ENCODE results near the gene EVPL. TPM values are rescaled to one million over a fixed set of nuclear protein-coding genes. Genes with fewer than 3 reads are reported as not detected.

Gene EVPL
- total RNA-seq, 1 experiment from 2014 or later, result 58.0 TPM

GRCh38 chr17:75994802-75995370 is 32.2 kb downstream of the EVPL start:
- no peaks in the 10 kb centered on the region for H3K27me3 ChIP-seq (ENCODE audit: insufficient read depth, low read length)
- H3K9ac ChIP-seq (ENCODE audit: low read length), result no peak overlapping the region
- H3K9me2 ChIP-seq (ENCODE audit: insufficient read depth), result no peaks in the 10 kb centered on the region
- RAD21 ChIA-PET (ENCODE audit: low non-redundant PET in 1 of 2, low total read pairs in 2 of 2, uncharacterized antibody in 2 of 2, unreplicated experiment in 2 of 2), result no interaction called here
- ATAC-seq (no peak), DNase-seq (ENCODE audit: low read depth, low spot score) (no peak)
- no peak overlapping the region for H3K4me2 ChIP-seq (ENCODE audit: low read length)
- CTCF ChIA-PET, result interaction anchor here (1.3 to 2.5 kb wide), 3 partner anchors 11 to 90 kb away, joined by 3 to 7 read pairs (median 5); partner anchors contain the start of gene MRPL38
- no peaks in the 10 kb centered on the region for H4K20me1 ChIP-seq (ENCODE audit: insufficient read depth)
- no peak for TF ChIP-seq ATF3 (IDR thresholded peaks at IDR 0.05)
- TF ChIP-seq SP1 (IDR thresholded peaks at IDR 0.05; ENCODE audit: low read depth), result no peak
- no peak for TF ChIP-seq EZH2phosphoT487 (IDR thresholded peaks at IDR 0.05; ENCODE audit: borderline replicate concordance)
- no peak for TF ChIP-seq EGR1 (IDR thresholded peaks at IDR 0.05; ENCODE audit: low read depth)
- no peak for TF ChIP-seq MAX (IDR thresholded peaks at IDR 0.05)
- no peak for TF ChIP-seq ZBTB33 (IDR thresholded peaks at IDR 0.05; ENCODE audit: extremely low read depth, insufficient replicate concordance, low read length)
- TF ChIP-seq SIN3A (IDR thresholded peaks at IDR 0.05; ENCODE audit: low read depth), result no peak
- no peak for TF ChIP-seq RAD21 (IDR thresholded peaks at IDR 0.05; ENCODE audit: low read depth)
- TF ChIP-seq ZFX (IDR thresholded peaks at IDR 0.05), result no peak
- no peak for TF ChIP-seq YY1 (IDR thresholded peaks at IDR 0.05; ENCODE audit: extremely low read depth, insufficient replicate concordance, low read depth, low read length)
- no peak for TF ChIP-seq JUND (IDR thresholded peaks at IDR 0.05)
- no peak for TF ChIP-seq EZH2 (IDR thresholded peaks at IDR 0.05)
- TF ChIP-seq CTCF (IDR thresholded peaks at IDR 0.05 in 2 of 3, conservative IDR thresholded peaks at IDR 0.05 in 1 of 3; ENCODE audit: borderline replicate concordance in 1 of 3, insufficient read depth in 1 of 3, low read depth in 2 of 3, low read length in 2 of 3), result no peak
- TF ChIP-seq POLR2AphosphoS5 (IDR thresholded peaks at IDR 0.05; ENCODE audit: low read depth, low read length), result no peak
- TF ChIP-seq SRF (IDR thresholded peaks at IDR 0.05; ENCODE audit: low read depth), result no peak
- no peak for TF ChIP-seq FOSL1 (IDR thresholded peaks at IDR 0.05; ENCODE audit: low read depth)
- TF ChIP-seq TCF7L2 (IDR thresholded peaks at IDR 0.05; ENCODE audit: borderline replicate concordance, extremely low read depth, insufficient read depth, insufficient read length), result no peak
- TF ChIP-seq POLR2A (IDR thresholded peaks at IDR 0.05; ENCODE audit: borderline replicate concordance, extremely low read depth, insufficient read depth, insufficient read length), result no peak
- TF ChIP-seq REST (IDR thresholded peaks at IDR 0.05; ENCODE audit: low read depth), result no peak
- no peak for TF ChIP-seq ELF1 (IDR thresholded peaks at IDR 0.05; ENCODE audit: borderline replicate concordance, low read depth)
- no peaks in the 10 kb centered on the region; a peak in 1 of 4 replicates for H3K36me3 ChIP-seq (ENCODE audit: control insufficient read depth in 1 of 2, insufficient read depth in 2 of 2, low read length in 2 of 2)
- no peaks in the 10 kb centered on the region for H3K79me2 ChIP-seq (ENCODE audit: insufficient read depth, low read length)
- H3K4me1 ChIP-seq (ENCODE audit: control insufficient read depth in 1 of 2, insufficient read depth in 2 of 2, low read length in 2 of 2), result peaks cover 12 to 25% of the 10 kb centered on the region in 2 experiments
- no peak overlapping the region for H2AFZ ChIP-seq (ENCODE audit: low read depth, low read length, poor library complexity, severe bottlenecking)
- POLR2A ChIA-PET, result no interaction called here
- intact Hi-C loops (cut with micrococcal nuclease), result no loop called here
- no peaks in the 10 kb centered on the region for H3K9me3 ChIP-seq (ENCODE audit: control insufficient read depth in 1 of 2, insufficient read depth in 1 of 2, low read depth in 1 of 2, low read length in 2 of 2)
- no peak overlapping the region for H3K4me3 ChIP-seq (replicated peaks in 1 of 2; ENCODE audit: low read depth in 1 of 2, low read length in 2 of 2)
- no peak overlapping the region for H3K27ac ChIP-seq (ENCODE audit: low read depth, low read length)
- no TSS peak for BruUV-seq (replicated peaks)
